H1 (cell line): ENCODE measurements around the gene CCR2.

ENCODE experiments used
- CBX5 ChIP-seq: fragments of 300-800, 300-1000 bp; sonication (generic); IDR thresholded peaks from 2 replicates; pipeline ENCODE4 v1.7.1; 2016; ENCODE audit warnings: antibody characterized with exemption, low read length, low read depth
- CHD2 ChIP-seq: IDR thresholded peaks from 2 replicates; pipeline ENCODE4 v1.6.1; 2012; ENCODE audit warnings: low read length, improper control_type of control experiment
- CREB1 ChIP-seq: IDR thresholded peaks from 2 replicates; pipeline ENCODE4 v1.6.1; 2012; ENCODE audit warnings: inconsistent platforms
- EP300 ChIP-seq, 2 experiments: IDR thresholded peaks; 1 replicate in 1 of 2; 2 replicates in 1 of 2; pipeline ENCODE4 v1.6.1; 2011 to 2012; ENCODE audit warnings: low read depth in 2 of 2, low read length in 2 of 2, mild to moderate bottlenecking in 2 of 2, borderline replicate concordance in 1 of 2, inconsistent platforms in 1 of 2, moderate library complexity in 1 of 2
- JUND ChIP-seq: IDR thresholded peaks from 2 replicates; pipeline ENCODE4 v1.6.1; 2011; ENCODE audit warnings: mild to moderate bottlenecking, improper control_type of control experiment, low read length
- POLR2A ChIP-seq, 2 experiments: IDR thresholded peaks; 1 replicate in 1 of 2; 2 replicates in 1 of 2; pipeline ENCODE4 v1.6.1; 2011; ENCODE audit warnings: low read depth in 2 of 2, low read length in 2 of 2, mild to moderate bottlenecking in 2 of 2; ENCODE audit errors: control extremely low read depth in 1 of 2
- POLR2AphosphoS5 ChIP-seq: IDR thresholded peaks from 2 replicates; pipeline ENCODE4 v1.6.1; 2011; ENCODE audit warnings: low read depth, low read length
- RAD21 ChIP-seq, 2 experiments: IDR thresholded peaks in 1 of 2; conservative IDR thresholded peaks in 1 of 2; 2 replicates each; pipeline ENCODE4 v1.6.1; 2011; ENCODE audit warnings: low read depth in 2 of 2, low read length in 2 of 2, improper control_type of control experiment in 1 of 2, inconsistent platforms in 1 of 2, mild to moderate bottlenecking in 1 of 2, moderate library complexity in 1 of 2
- RNF2 ChIP-seq: fragments of 200-900, 300-1000 bp; sonication (generic); IDR thresholded peaks from 2 replicates; pipeline ENCODE4 v1.7.1; 2016; ENCODE audit warnings: borderline replicate concordance, low read depth, mild to moderate bottlenecking, antibody characterized with exemption, low read length; ENCODE audit not compliant: poor library complexity, severe bottlenecking; ENCODE audit errors: missing control alignments
- RXRA ChIP-seq: IDR thresholded peaks from 2 replicates; pipeline ENCODE4 v1.6.1; 2011; ENCODE audit warnings: low read depth, mild to moderate bottlenecking, low read length, moderate library complexity; ENCODE audit not compliant: insufficient read depth
- TBP ChIP-seq: IDR thresholded peaks from 2 replicates; pipeline ENCODE4 v1.6.1; 2011; ENCODE audit warnings: low read depth, low read length, improper control_type of control experiment
- TEAD4 ChIP-seq: IDR thresholded peaks from 2 replicates; pipeline ENCODE4 v1.6.1; 2012; ENCODE audit warnings: low read depth, low read length, inconsistent platforms, mixed read lengths
- TF ChIP-seq, protein P1 (sequence below), 3 experiments: IDR thresholded peaks; 1 replicate in 2 of 3; 2 replicates in 1 of 3; pipeline versions ENCODE4 v1.5.1 to v1.6.1; 2011; ENCODE audit warnings: low read length in 3 of 3, mild to moderate bottlenecking in 3 of 3, inconsistent platforms in 2 of 3, low read depth in 1 of 3, moderate library complexity in 1 of 3; ENCODE audit not compliant: insufficient read depth in 1 of 3; ENCODE audit errors: control extremely low read depth in 1 of 3
- TF ChIP-seq, protein P2 (sequence below): IDR thresholded peaks from 2 replicates; pipeline ENCODE4 v1.6.1; 2012; ENCODE audit warnings: inconsistent platforms

DNA sequence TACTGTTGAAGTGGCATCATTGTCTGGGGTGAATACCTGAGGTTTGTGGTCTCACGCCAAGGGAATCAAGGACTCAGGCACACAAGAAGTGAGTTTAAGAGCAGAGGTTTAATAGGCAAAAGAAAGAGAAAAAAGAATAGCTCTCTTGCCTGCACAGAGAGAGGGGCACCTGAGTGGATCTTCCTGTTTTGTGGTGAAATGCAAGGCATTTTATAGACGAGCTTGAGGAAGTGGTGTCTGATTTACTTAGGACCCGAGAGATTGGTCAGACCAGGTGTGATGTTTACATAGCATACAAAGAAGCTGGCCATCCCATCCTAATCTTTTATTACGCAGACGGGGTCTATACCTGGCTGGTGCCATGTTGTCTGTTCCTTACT is 30.0 kb downstream of the CCR2 start:
- TF ChIP-seq, protein P1, sequence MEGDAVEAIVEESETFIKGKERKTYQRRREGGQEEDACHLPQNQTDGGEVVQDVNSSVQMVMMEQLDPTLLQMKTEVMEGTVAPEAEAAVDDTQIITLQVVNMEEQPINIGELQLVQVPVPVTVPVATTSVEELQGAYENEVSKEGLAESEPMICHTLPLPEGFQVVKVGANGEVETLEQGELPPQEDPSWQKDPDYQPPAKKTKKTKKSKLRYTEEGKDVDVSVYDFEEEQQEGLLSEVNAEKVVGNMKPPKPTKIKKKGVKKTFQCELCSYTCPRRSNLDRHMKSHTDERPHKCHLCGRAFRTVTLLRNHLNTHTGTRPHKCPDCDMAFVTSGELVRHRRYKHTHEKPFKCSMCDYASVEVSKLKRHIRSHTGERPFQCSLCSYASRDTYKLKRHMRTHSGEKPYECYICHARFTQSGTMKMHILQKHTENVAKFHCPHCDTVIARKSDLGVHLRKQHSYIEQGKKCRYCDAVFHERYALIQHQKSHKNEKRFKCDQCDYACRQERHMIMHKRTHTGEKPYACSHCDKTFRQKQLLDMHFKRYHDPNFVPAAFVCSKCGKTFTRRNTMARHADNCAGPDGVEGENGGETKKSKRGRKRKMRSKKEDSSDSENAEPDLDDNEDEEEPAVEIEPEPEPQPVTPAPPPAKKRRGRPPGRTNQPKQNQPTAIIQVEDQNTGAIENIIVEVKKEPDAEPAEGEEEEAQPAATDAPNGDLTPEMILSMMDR (IDR thresholded peaks at IDR 0.05; ENCODE audit: control extremely low read depth in 1 of 3, insufficient read depth in 1 of 3, low read depth in 1 of 3, low read length in 3 of 3): no peak
- no peak for TF ChIP-seq TBP
- TF ChIP-seq JUND: no peak
- no peak for TF ChIP-seq CHD2
- TF ChIP-seq POLR2A (IDR thresholded peaks at IDR 0.05; ENCODE audit: control extremely low read depth in 1 of 2, low read depth in 2 of 2, low read length in 2 of 2): no peak
- no peak for TF ChIP-seq EP300 (IDR thresholded peaks at IDR 0.05; ENCODE audit: borderline replicate concordance in 1 of 2, low read depth in 2 of 2, low read length in 2 of 2)
- no peak for TF ChIP-seq RXRA
- no peak for TF ChIP-seq RAD21 (IDR thresholded peaks at IDR 0.05 in 1 of 2, conservative IDR thresholded peaks at IDR 0.05 in 1 of 2; ENCODE audit: low read depth in 2 of 2, low read length in 2 of 2)
- TF ChIP-seq RNF2: no peak
- TF ChIP-seq CREB1: no peak
- TF ChIP-seq CBX5: no peak
- TF ChIP-seq, protein P2, sequence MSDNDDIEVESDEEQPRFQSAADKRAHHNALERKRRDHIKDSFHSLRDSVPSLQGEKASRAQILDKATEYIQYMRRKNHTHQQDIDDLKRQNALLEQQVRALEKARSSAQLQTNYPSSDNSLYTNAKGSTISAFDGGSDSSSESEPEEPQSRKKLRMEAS: no peak
- TF ChIP-seq POLR2AphosphoS5: no peak
- TF ChIP-seq TEAD4: no peak
